Liver (tissue), 9 donors: ENCODE measurements around the gene RANBP17. TPM values are rescaled to one million over a fixed set of nuclear protein-coding genes. Genes with fewer than 3 reads are reported as not detected.

Source experiments
- DNase-seq: peaks from one replicate; pipeline ENCODE4 v3.0.0-alpha.2; 2017; ENCODE audit warnings: low spot score
- H3K27ac ChIP-seq, 2 donors: one replicate each; pipeline ENCODE4 v1.7.0; 2013; ENCODE audit warnings: inconsistent platforms in 2 of 2, low read length in 2 of 2, control low read depth in 1 of 2, low read depth in 1 of 2, mild to moderate bottlenecking in 1 of 2
- H3K27me3 ChIP-seq, 4 donors: one replicate each; pipeline versions ENCODE4 v1.6.1 to v1.7.0; 2013; ENCODE audit warnings: low read length in 3 of 4, inconsistent platforms in 1 of 4, mild to moderate bottlenecking in 1 of 4, moderate library complexity in 1 of 4; ENCODE audit not compliant: control insufficient read depth in 4 of 4, insufficient read depth in 4 of 4
- H3K36me3 ChIP-seq, 4 donors: one replicate each; pipeline versions ENCODE4 v1.6.1 to v1.7.0; 2013; ENCODE audit warnings: low read length in 3 of 4, mild to moderate bottlenecking in 3 of 4, low read depth in 1 of 4, moderate library complexity in 1 of 4; ENCODE audit not compliant: control insufficient read depth in 4 of 4, insufficient read depth in 3 of 4
- H3K4me1 ChIP-seq, 4 donors: one replicate each; pipeline versions ENCODE4 v1.6.1 to v1.7.0; 2013; ENCODE audit warnings: low read length in 3 of 4, mild to moderate bottlenecking in 3 of 4, moderate library complexity in 1 of 4; ENCODE audit not compliant: control insufficient read depth in 4 of 4, insufficient read depth in 4 of 4
- H3K4me3 ChIP-seq, 3 donors: one replicate each; pipeline versions ENCODE4 v1.6.1 to v1.7.0; 2013; ENCODE audit warnings: low read length in 3 of 3, control low read depth in 1 of 3, low read depth in 1 of 3, mild to moderate bottlenecking in 1 of 3
- H3K9ac ChIP-seq, 2 donors: one replicate each; pipeline ENCODE4 v1.7.0; 2013; ENCODE audit warnings: low read length in 2 of 2, mild to moderate bottlenecking in 2 of 2, moderate library complexity in 2 of 2, control low read depth in 1 of 2, low read depth in 1 of 2
- H3K9me3 ChIP-seq, 4 donors: one replicate each; pipeline versions ENCODE4 v1.6.1 to v1.7.0; 2013; ENCODE audit warnings: low read length in 3 of 4; ENCODE audit not compliant: control insufficient read depth in 4 of 4
- CTCF ChIP-seq: fragments of 150-350 bp; IDR thresholded peaks from 2 replicates; pipeline ENCODE4 v1.5.1; 2017; ENCODE audit warnings: improper control_type of control experiment, low read depth, low read length; ENCODE audit not compliant: missing input control
- EGR1 ChIP-seq, 2 donors: IDR thresholded peaks; 2 replicates each; pipeline ENCODE4 v1.6.1; 2016 to 2018; ENCODE audit warnings: antibody characterized with exemption in 2 of 2, low read depth in 2 of 2
- FOXA1 ChIP-seq: IDR thresholded peaks from 2 replicates; pipeline ENCODE4 v1.6.1; 2016; ENCODE audit warnings: antibody characterized with exemption
- FOXA2 ChIP-seq: IDR thresholded peaks from 2 replicates; pipeline ENCODE4 v1.6.1; 2016; ENCODE audit warnings: antibody characterized with exemption
- GABPA ChIP-seq, 2 donors: IDR thresholded peaks in 1 of 2; conservative IDR thresholded peaks in 1 of 2; 2 replicates each; pipeline ENCODE4 v1.6.1; 2016; ENCODE audit warnings: antibody characterized with exemption in 2 of 2, mild to moderate bottlenecking in 1 of 2, moderate library complexity in 1 of 2
- HNF4A ChIP-seq, 2 donors: conservative IDR thresholded peaks; 2 replicates each; pipeline ENCODE4 v1.6.1; 2016; ENCODE audit warnings: antibody characterized with exemption in 2 of 2, mild to moderate bottlenecking in 2 of 2
- HNF4G ChIP-seq: IDR thresholded peaks from 2 replicates; pipeline ENCODE4 v1.6.1; 2016; ENCODE audit warnings: antibody characterized with exemption
- JUND ChIP-seq, 2 donors: IDR thresholded peaks; 2 replicates each; pipeline ENCODE4 v1.6.1; 2016; ENCODE audit warnings: antibody characterized with exemption in 2 of 2
- MAX ChIP-seq: IDR thresholded peaks from 2 replicates; pipeline ENCODE4 v1.6.1; 2016; ENCODE audit warnings: antibody characterized with exemption
- NR2F2 ChIP-seq: IDR thresholded peaks from 2 replicates; pipeline ENCODE4 v1.6.1; 2016; ENCODE audit warnings: antibody characterized with exemption
- RAD21 ChIP-seq, 2 donors: IDR thresholded peaks; 2 replicates each; pipeline ENCODE4 v1.6.1; 2016; ENCODE audit warnings: antibody characterized with exemption in 2 of 2, mild to moderate bottlenecking in 2 of 2
- REST ChIP-seq: IDR thresholded peaks from 2 replicates; pipeline ENCODE4 v1.6.1; 2016; ENCODE audit warnings: antibody characterized with exemption, mild to moderate bottlenecking
- RXRA ChIP-seq, 2 donors: IDR thresholded peaks; 2 replicates each; pipeline ENCODE4 v1.6.1; 2017 to 2018; ENCODE audit warnings: antibody characterized with exemption in 2 of 2, mild to moderate bottlenecking in 1 of 2
- SP1 ChIP-seq: IDR thresholded peaks from 2 replicates; pipeline ENCODE4 v1.6.1; 2018; ENCODE audit warnings: antibody characterized with exemption, mild to moderate bottlenecking
- TAF1 ChIP-seq: conservative IDR thresholded peaks from 2 replicates; pipeline ENCODE4 v1.6.1; 2016; ENCODE audit warnings: antibody characterized with exemption, mild to moderate bottlenecking
- YY1 ChIP-seq: IDR thresholded peaks from 2 replicates; pipeline ENCODE4 v1.6.1; 2016; ENCODE audit warnings: antibody characterized with exemption, mild to moderate bottlenecking
- WGBS: extraction: QIAGEN DNeasy Blood & Tissue Kit; methylation state at CpG from one replicate; pipeline ENCODE4 v1.1.7; 2013; 5-methylcytosine and 5-hydroxymethylcytosine counted together
- polyA plus RNA-seq, 2 donors: library from polyadenylated mRNA; stranded (reverse) in 1 of 2; unstranded in 1 of 2; fragments of 200-250 nt in 1 of 2; fragments of >200 nt in 1 of 2; fragmentation: Nextera tagmentation in 1 of 2; extraction: Ambion mirVana in 1 of 2; gene quantifications; one replicate each; pipeline versions ENCODE4 v1.2.1 to v1.2.3, GENCODE V29; 2013 to 2015
- total RNA-seq, 2 donors: library from RNA; depleted of rRNA; stranded (reverse); fragments of >200 nt; gene quantifications; one replicate each; pipeline ENCODE4 v1.2.3, GENCODE V29; 2014
- donor health status: healthy.
- donor health status: healthy.
- donor health status: healthy.
- donor health status: healthy.
- donor health status: healthy.

RANBP17 gene
- total and polyA plus RNA-seq, 4 donors: 0.83 to 10.8 (median 7.9) TPM

GRCh38 chr5:171306781-171307591 lies 445.2 kb downstream of the RANBP17 start:
- TF ChIP-seq FOXA1: no peak
- TF ChIP-seq RAD21 (IDR thresholded peaks at IDR 0.05): no peak
- TF ChIP-seq JUND (IDR thresholded peaks at IDR 0.05): no peak
- TF ChIP-seq REST: no peak
- TF ChIP-seq GABPA (IDR thresholded peaks at IDR 0.05 in 1 of 2, conservative IDR thresholded peaks at IDR 0.05 in 1 of 2): no peak
- no peak for TF ChIP-seq TAF1
- TF ChIP-seq CTCF: no peak
- TF ChIP-seq NR2F2: no peak
- no peak for TF ChIP-seq RXRA (IDR thresholded peaks at IDR 0.05)
- no peak for TF ChIP-seq FOXA2
- TF ChIP-seq EGR1 (IDR thresholded peaks at IDR 0.05; ENCODE audit: low read depth in 2 of 2): no peak
- TF ChIP-seq SP1: no peak
- DNase-seq: no peak
- Histone ChIP-seq H3K27ac (no peak overlapping the region), H3K4me3 (no peak overlapping the region), H3K36me3 (no peaks in the 10 kb centered on the region), H3K4me1 (peaks cover 8 to 30% (median 12%) of the 10 kb centered on the region in 4 donors), H3K9me3 (peaks cover 0 to 10% (median 0%) of the 10 kb centered on the region in 4 donors), H3K9ac (no peak overlapping the region), H3K27me3 (peaks cover 13 to 18% (median 16%) of the 10 kb centered on the region in 4 donors)
- WGBS: 22% methylated on average over 10 of the region's 10 CpGs

GRCh38 chr5:171307789-171308452 lies 446.1 kb downstream of the RANBP17 start:
- 19% methylated on average over 42 of the region's 42 CpGs for WGBS
- Histone ChIP-seq H3K36me3 (no peaks in the 10 kb centered on the region), H3K4me3 (no peak overlapping the region), H3K9ac (no peak overlapping the region), H3K4me1 (peaks cover 9 to 37% (median 16%) of the 10 kb centered on the region in 4 donors), H3K9me3 (peaks cover 0 to 10% (median 0%) of the 10 kb centered on the region in 4 donors), H3K27ac (no peak overlapping the region), H3K27me3 (peaks cover 17 to 22% (median 18%) of the 10 kb centered on the region in 4 donors)
- no peak for DNase-seq
- TF ChIP-seq RXRA (IDR thresholded peaks at IDR 0.05) (no peak), YY1 (no peak), GABPA (IDR thresholded peaks at IDR 0.05 in 1 of 2, conservative IDR thresholded peaks at IDR 0.05 in 1 of 2) (no peak), HNF4G (no peak), HNF4A (conservative IDR thresholded peaks at IDR 0.05) (no peak), FOXA1 (no peak), EGR1 (IDR thresholded peaks at IDR 0.05; ENCODE audit: low read depth in 2 of 2) (no peak), FOXA2 (no peak), SP1 (no peak), CTCF (no peak), MAX (no peak)
